GM18526 (cell line): ENCODE data around the gene KLHL28.

ENCODE experiments used
- POLR2A ChIP-seq: IDR thresholded peaks from 3 replicates; pipeline ENCODE4 v1.6.1; 2011; ENCODE audit not compliant: insufficient read length; ENCODE audit errors: extremely low read depth

The KLHL28 gene

DNA sequence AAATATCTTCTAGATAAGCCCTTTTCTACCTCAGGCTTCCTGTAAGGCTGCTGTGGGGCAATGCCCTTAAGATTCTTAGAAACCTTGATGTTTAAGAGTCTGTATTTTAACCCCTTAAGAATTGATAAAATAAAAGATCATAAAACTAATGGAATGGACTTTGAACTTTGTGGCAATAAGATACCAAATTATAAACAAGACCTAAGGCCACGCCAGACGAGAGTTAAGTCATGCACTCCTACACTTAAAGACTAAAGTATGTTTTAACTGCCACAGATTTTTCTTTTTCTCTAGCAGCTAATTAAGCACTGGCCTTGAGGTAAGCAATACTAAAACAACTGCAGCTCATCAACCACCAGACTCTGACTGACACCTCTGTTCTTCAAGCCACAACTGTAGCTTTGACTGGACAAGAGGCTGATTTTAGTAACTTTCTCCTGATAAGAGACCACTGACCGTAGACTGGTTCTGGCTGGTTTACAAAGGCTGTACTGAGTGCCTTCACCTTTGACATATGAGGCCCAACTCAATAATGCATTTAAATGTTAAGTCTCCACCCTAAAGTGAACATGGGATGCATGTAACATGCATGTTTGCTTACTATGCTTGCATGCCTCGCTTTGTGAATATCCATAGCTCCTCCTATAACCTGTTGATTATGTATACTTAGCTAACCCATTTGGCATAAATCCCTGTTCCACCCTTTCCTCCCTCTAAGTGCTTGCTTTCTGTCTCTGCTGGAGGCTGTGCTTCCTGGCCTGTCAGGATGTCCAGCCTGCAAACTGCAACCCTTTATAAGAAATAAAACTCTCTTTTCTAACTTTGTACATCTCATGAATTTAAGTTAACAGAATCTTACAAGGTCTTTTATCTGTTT, 71.9 kb downstream of the KLHL28 start:
- no peak for TF ChIP-seq POLR2A

DNA sequence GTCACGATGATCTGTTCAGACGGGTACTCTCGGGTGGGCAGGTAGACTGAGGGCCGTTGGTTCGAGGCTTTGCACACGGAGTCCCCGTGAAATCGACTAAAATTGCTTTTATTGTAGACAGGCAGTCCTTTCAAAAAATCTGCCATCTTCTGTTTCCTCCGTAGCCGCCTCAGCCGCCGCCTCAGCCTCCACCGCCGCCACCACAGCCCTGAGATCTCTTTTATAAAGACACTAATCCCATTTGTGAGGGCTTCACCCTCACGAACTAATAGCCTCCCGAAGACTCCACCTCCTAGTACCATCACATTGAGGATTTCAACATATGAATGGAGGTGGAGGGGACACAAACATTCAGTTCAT, 74.2 kb downstream of the KLHL28 start:
- no peak for TF ChIP-seq POLR2A

DNA sequence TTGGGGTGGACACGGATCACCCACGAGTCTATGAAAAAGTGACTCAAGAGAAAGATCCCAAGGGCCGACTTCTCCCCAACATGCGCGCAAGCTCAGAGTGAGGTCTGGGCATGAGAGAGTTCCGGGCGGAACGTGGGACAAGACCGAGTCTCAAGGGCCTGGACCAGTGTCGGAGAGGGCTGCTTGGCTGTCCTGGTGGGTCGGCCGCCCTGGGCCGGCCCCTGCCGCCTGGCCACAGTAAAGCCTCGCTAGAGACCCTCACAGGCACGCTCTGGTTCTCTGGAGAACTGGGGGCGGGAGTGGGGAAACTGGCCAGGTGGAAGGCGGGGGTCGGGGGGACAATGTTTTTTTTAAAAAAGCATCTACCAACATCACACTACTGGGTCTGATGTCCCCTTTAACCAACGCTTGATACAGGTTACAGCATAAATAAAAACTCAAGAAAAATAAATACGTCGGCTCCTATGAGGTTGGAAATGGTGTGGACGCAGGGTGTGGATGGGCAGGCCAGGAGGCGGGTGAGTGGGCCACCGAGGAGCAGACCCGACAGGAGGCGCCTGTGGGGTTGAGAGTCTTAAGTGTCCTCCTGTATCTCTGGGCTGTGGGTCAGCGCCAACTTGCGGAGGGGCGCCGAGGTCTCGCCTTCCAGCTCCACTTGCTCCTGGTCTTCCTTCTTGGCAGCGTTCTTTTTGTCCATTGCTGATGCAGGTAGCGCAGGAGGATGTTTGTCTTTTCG, 74.7 kb downstream of the KLHL28 start:
- no peak for TF ChIP-seq POLR2A

DNA sequence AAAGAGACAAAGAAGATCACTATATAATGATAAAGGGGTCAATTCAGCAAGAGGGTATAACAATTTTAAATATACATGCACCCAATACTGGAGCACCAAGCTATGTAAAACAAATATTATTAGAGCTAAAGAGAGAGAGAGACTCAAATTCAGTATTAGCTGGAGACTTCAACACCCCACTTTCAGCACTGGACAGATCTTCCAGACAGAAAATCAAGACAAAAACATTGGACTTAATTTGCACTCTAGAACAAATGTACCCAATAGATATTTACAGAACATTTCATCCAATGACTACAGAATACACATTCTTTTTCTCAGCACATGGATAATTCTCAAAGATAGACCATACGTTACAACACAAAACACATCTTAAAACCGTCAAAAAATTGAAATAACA, 81.0 kb downstream of the KLHL28 start:
- TF ChIP-seq POLR2A, result no peak
